HTR-8/SVneo (cell line): ENCODE results near the gene GUCA1A.
"Not testable (repeated sequence)": the region's sequence is repeated elsewhere in the genome, so short reads cannot be mapped to it uniquely, and the experiment has no call there.

Experiments
- DNase-seq: peaks from one replicate; pipeline ENCODE4 v3.0.0; 2011; ENCODE audit warnings: low spot score, mixed read lengths; ENCODE audit not compliant: insufficient read length
- FAIRE-seq: peaks from 2 replicates; lab custom pipeline; 2011; peaks lifted over from hg19 to GRCh38; lab: Jason Lieb, UNC

Gene GUCA1A

GRCh38 chr6:42142118-42142835 lies 30.9 kb upstream of the GUCA1A start, which contains the start of gene C6orf132:
Gene C6orf132 (minus strand): TSS chr6:42142620. CDS start chr6:42142444, 176 bp downstream.
- FAIRE-seq (no peak), DNase-seq (peak; percentile 63)

GRCh38 chr6:42147138-42147562 lies 26.0 kb upstream of the GUCA1A start:
- DNase-seq (no peak), FAIRE-seq (no peak)

GRCh38 chr6:42148058-42148457 lies 25.1 kb upstream of the GUCA1A start:
- FAIRE-seq (no peak), DNase-seq (no peak)

GRCh38 chr6:42150254-42150653 lies 22.9 kb upstream of the GUCA1A start:
- DNase-seq (no peak), FAIRE-seq (no peak)

GRCh38 chr6:42152024-42152423 lies 21.1 kb upstream of the GUCA1A start:
- no peak for FAIRE-seq
- DNase-seq, result no peak

GRCh38 chr6:42152528-42153213 lies 20.5 kb upstream of the GUCA1A start:
- not testable (repeated sequence) for FAIRE-seq, DNase-seq

- no peak for FAIRE-seq
These were observed 19.2 kb upstream of the GUCA1A start for GRCh38 chr6:42153921-42154320.

GRCh38 chr6:42154461-42155209 lies 18.5 kb upstream of the GUCA1A start:
- FAIRE-seq (no peak), DNase-seq (no peak)

More at GRCh38 chr6:42153921-42154320, 19.2 kb upstream of the GUCA1A start:
- DNase-seq, result no peak

- DNase-seq (no peak), FAIRE-seq (no peak)
These were observed 17.9 kb upstream of the GUCA1A start for GRCh38 chr6:42155293-42155692.

GRCh38 chr6:42156638-42157037 lies 16.5 kb upstream of the GUCA1A start:
- DNase-seq (no peak), FAIRE-seq (no peak)

GRCh38 chr6:42158011-42158410 lies 15.2 kb upstream of the GUCA1A start:
- FAIRE-seq, result no peak
- no peak for DNase-seq

- FAIRE-seq (no peak), DNase-seq (no peak)
These were observed 14.5 kb upstream of the GUCA1A start for GRCh38 chr6:42158631-42159030.

- FAIRE-seq (no peak), DNase-seq (no peak)
These were observed 13.6 kb upstream of the GUCA1A start for GRCh38 chr6:42159431-42160024.

GRCh38 chr6:42162384-42162783 lies 10.8 kb upstream of the GUCA1A start:
- no peak for FAIRE-seq

GRCh38 chr6:42162812-42163211 lies 10.4 kb upstream of the GUCA1A start:
- FAIRE-seq (no peak), DNase-seq (no peak)

More at GRCh38 chr6:42162384-42162783, 10.8 kb upstream of the GUCA1A start:
- DNase-seq, result no peak

GRCh38 chr6:42163981-42164380 lies 9.2 kb upstream of the GUCA1A start:
- DNase-seq, result no peak
- no peak for FAIRE-seq

GRCh38 chr6:42165016-42165415 lies 8.1 kb upstream of the GUCA1A start:
- DNase-seq (no peak), FAIRE-seq (no peak)

- peak; percentile 80 for DNase-seq
- no peak for FAIRE-seq
These were observed 6.6 kb upstream of the GUCA1A start for GRCh38 chr6:42166444-42167141.

GRCh38 chr6:42168650-42169049 lies 4.5 kb upstream of the GUCA1A start:
- no peak for DNase-seq
- FAIRE-seq, result no peak

- not testable (repeated sequence) for DNase-seq, FAIRE-seq
These were observed 3.4 kb upstream of the GUCA1A start for GRCh38 chr6:42169780-42170179.
